Fibroblast of peridontal ligament (primary cell): ENCODE measurements around the gene C6orf89.
A peak's percentile ranks its signal among the peaks of the same experiment; 100 is the strongest.
"Not testable (repeated sequence)": the region's sequence is repeated elsewhere in the genome, so short reads cannot be mapped to it uniquely, and the experiment has no call there.

Experiments used
- DNase-seq: peaks from one replicate; pipeline ENCODE4 v3.0.0-alpha.2; 2010; ENCODE audit errors: extremely low read depth

The C6orf89 gene

GRCh38 chr6:36947570-36948351, 62.0 kb downstream of the C6orf89 start:
- DNase-seq, result no peak

- DNase-seq, result not testable (repeated sequence)
Observed at GRCh38 chr6:36949076-36949475, 63.3 kb downstream of the C6orf89 start.

GRCh38 chr6:36949636-36950035, 63.9 kb downstream of the C6orf89 start:
- DNase-seq, result peak; percentile 35

GRCh38 chr6:36953931-36954261, 68.1 kb downstream of the C6orf89 start:
- DNase-seq, result no peak

- DNase-seq, result no peak
Observed at GRCh38 chr6:36954262-36954931, 68.6 kb downstream of the C6orf89 start, which contains the start of gene PI16. PI16 (plus strand) TSS chr6:36954738; CDS start chr6:36954761, 23 bp downstream.

GRCh38 chr6:36955136-36955535, 69.4 kb downstream of the C6orf89 start:
- no peak for DNase-seq

- no peak for DNase-seq
Observed at GRCh38 chr6:36955671-36956445, 70.1 kb downstream of the C6orf89 start.

GRCh38 chr6:36956446-36956820, 70.7 kb downstream of the C6orf89 start:
- DNase-seq, result no peak

- no peak for DNase-seq
Observed at GRCh38 chr6:36957773-36958271, 72.1 kb downstream of the C6orf89 start.

GRCh38 chr6:36958775-36959554, 73.2 kb downstream of the C6orf89 start:
- DNase-seq, result no peak

GRCh38 chr6:36959555-36960250, 74.0 kb downstream of the C6orf89 start:
- DNase-seq, result no peak

GRCh38 chr6:36961441-36962435, 76.0 kb downstream of the C6orf89 start:
- DNase-seq, result no peak

- DNase-seq, result peak; percentile 23
Observed at GRCh38 chr6:36962874-36963273, 77.1 kb downstream of the C6orf89 start.

- no peak for DNase-seq
Observed at GRCh38 chr6:36963451-36964290, 77.9 kb downstream of the C6orf89 start.

- no peak for DNase-seq
Observed at GRCh38 chr6:36964349-36964748, 78.6 kb downstream of the C6orf89 start.

GRCh38 chr6:36964908-36965307, 79.2 kb downstream of the C6orf89 start:
- DNase-seq, result no peak

- no peak for DNase-seq
Observed at GRCh38 chr6:36967301-36967700, 81.5 kb downstream of the C6orf89 start.

- DNase-seq, result no peak
Observed at GRCh38 chr6:36967757-36968156, 82.0 kb downstream of the C6orf89 start.
